Sigmoid colon (tissue), 4 donors: ENCODE data around the gene ELFN2.

Experiments used
- POLR2A ChIP-seq, 2 donors: fragments of 450-650 bp; IDR thresholded peaks; one replicate each; pipeline ENCODE4 v1.6.1; 2016; ENCODE audit warnings: antibody characterized with exemption in 2 of 2, mild to moderate bottlenecking in 2 of 2, moderate library complexity in 2 of 2
- POLR2AphosphoS5 ChIP-seq, 4 donors: sonication (generic); formaldehyde crosslinking; IDR thresholded peaks; one replicate each; pipeline ENCODE4 v1.6.1; 2017; ENCODE audit warnings: antibody characterized with exemption in 4 of 4
- TF ChIP-seq, protein P1 (sequence below), 4 experiments: fragments of 450-650 bp in 3 of 4; fragments of 200-600 bp in 1 of 4; IDR thresholded peaks; one replicate each; pipeline ENCODE4 v1.5.1; 2016 to 2019; ENCODE audit warnings: antibody characterized with exemption in 4 of 4, mild to moderate bottlenecking in 3 of 4, moderate library complexity in 2 of 4

DNA sequence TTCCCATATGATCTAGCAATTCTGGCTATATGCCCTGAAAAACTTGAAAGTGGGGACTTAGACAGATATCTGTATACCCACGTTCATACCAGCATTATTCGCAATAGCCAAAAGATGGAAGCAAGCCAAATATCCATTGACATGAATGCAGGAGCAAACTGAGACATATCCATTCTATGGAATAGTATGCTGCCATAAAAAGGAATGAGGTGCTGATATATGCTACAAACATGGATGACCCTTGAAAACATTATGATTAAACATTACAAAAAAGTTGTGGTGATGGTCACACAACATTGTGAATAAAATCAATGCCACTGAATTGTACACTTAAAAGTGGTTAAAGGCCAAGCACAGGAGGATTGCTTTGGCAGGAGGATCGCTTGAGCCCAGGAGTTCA is 33.4 kb upstream of the ELFN2 start:
- TF ChIP-seq POLR2AphosphoS5 (IDR thresholded peaks at IDR 0.05) (no peak), POLR2A (IDR thresholded peaks at IDR 0.05) (no peak)
- TF ChIP-seq, protein P1, sequence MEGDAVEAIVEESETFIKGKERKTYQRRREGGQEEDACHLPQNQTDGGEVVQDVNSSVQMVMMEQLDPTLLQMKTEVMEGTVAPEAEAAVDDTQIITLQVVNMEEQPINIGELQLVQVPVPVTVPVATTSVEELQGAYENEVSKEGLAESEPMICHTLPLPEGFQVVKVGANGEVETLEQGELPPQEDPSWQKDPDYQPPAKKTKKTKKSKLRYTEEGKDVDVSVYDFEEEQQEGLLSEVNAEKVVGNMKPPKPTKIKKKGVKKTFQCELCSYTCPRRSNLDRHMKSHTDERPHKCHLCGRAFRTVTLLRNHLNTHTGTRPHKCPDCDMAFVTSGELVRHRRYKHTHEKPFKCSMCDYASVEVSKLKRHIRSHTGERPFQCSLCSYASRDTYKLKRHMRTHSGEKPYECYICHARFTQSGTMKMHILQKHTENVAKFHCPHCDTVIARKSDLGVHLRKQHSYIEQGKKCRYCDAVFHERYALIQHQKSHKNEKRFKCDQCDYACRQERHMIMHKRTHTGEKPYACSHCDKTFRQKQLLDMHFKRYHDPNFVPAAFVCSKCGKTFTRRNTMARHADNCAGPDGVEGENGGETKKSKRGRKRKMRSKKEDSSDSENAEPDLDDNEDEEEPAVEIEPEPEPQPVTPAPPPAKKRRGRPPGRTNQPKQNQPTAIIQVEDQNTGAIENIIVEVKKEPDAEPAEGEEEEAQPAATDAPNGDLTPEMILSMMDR (IDR thresholded peaks at IDR 0.05) = no peak
